PC-9 (cell line): ENCODE results near the gene LYSMD4.

ENCODE experiments used
- EZH2 ChIP-seq: fragments of 200-600 bp; sonication (generic); IDR thresholded peaks from 2 replicates; pipeline ENCODE4 v1.8.0; 2017; ENCODE audit warnings: antibody characterized with exemption, low read depth
- TF ChIP-seq, protein P1 (sequence below): fragments of 200-600 bp; sonication (generic); conservative IDR thresholded peaks from 2 replicates; pipeline ENCODE4 v1.6.1; 2017; ENCODE audit warnings: mixed run types, antibody characterized with exemption, mild to moderate bottlenecking, moderate library complexity

DNA sequence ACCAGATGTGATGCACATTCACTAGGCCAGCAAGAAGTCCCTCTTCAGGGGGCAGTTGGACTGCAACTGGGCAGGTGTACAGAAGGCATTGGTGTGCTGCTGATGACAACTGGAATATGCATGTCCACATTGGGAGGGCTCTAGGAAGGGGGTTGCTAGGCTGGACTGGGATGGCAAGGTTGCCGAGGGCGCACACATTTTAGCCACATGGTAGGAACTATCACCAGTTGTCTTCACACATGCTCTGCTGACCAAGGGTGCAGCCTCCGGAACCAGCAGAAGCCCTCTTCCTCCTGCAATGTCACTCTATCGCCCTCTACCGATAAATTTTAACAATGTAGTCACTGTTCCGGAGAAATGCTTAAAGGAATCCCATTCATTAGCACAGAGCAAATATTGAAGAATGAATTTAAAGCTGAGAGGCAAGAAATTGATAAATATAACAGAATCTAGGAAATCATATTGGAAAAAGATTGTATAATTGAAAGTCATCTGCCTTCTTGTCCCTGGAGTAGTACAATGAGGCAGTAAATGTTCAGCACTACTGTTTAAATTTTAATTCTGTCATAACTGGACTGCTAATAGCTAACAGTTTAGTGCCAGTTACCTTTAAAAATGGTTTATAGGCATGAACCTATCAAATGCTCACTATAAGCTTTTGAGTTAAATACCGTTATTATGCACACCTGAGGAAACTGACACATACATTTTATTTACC lies 22.6 kb upstream of the LYSMD4 start:
- TF ChIP-seq, protein P1, sequence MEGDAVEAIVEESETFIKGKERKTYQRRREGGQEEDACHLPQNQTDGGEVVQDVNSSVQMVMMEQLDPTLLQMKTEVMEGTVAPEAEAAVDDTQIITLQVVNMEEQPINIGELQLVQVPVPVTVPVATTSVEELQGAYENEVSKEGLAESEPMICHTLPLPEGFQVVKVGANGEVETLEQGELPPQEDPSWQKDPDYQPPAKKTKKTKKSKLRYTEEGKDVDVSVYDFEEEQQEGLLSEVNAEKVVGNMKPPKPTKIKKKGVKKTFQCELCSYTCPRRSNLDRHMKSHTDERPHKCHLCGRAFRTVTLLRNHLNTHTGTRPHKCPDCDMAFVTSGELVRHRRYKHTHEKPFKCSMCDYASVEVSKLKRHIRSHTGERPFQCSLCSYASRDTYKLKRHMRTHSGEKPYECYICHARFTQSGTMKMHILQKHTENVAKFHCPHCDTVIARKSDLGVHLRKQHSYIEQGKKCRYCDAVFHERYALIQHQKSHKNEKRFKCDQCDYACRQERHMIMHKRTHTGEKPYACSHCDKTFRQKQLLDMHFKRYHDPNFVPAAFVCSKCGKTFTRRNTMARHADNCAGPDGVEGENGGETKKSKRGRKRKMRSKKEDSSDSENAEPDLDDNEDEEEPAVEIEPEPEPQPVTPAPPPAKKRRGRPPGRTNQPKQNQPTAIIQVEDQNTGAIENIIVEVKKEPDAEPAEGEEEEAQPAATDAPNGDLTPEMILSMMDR: peak; percentile 78
- no peak for TF ChIP-seq EZH2
